Pancreas (tissue), 10 donors: ENCODE data around the gene RLBP1. TPM values are rescaled to one million over a fixed set of nuclear protein-coding genes. Genes with fewer than 3 reads are reported as not detected.

Experiments
- ATAC-seq, 4 donors: fragments of 200-7000 bp; cut with Tn5 transposase; one replicate each; pipeline versions ENCODE4 v1.8.0 to v1.9.1; 2020; ENCODE audit warnings: mild to moderate bottlenecking in 4 of 4, moderate library complexity in 4 of 4
- DNase-seq, 6 donors: peaks; one replicate each; pipeline ENCODE4 v3.0.0-alpha.2; 2020
- FAIRE-seq: peaks from 2 replicates; lab custom pipeline; 2012; peaks lifted over from hg19 to GRCh38; lab: Jason Lieb, UNC
- H3K27ac ChIP-seq, 4 donors: fragments of 200-600 bp; sonication (generic); 1 replicate in 3 of 4; 2 replicates in 1 of 4; pipeline versions ENCODE4 v1.5.0 to v1.8.0; 2020
- H3K27me3 ChIP-seq, 4 donors: fragments of 200-600 bp; one replicate each; pipeline ENCODE4 v1.8.0; 2021
- H3K36me3 ChIP-seq, 3 donors: fragments of 200-600 bp; sonication (generic) in 1 of 3; one replicate each; pipeline versions ENCODE4 v1.5.0 to v1.8.0; 2020 to 2021
- H3K4me1 ChIP-seq, 3 donors: fragments of 200-600 bp; one replicate each; pipeline ENCODE4 v1.8.0; 2021
- H3K4me3 ChIP-seq, 4 donors: fragments of 200-600 bp; sonication (generic) in 2 of 4; one replicate each; pipeline versions ENCODE4 v1.5.0 to v1.8.0; 2020 to 2021
- H3K9me3 ChIP-seq, 4 donors: fragments of 200-600 bp; one replicate each; pipeline ENCODE4 v1.8.0; 2021
- WGBS, 2 donors: extraction: QIAGEN DNeasy Blood & Tissue Kit; methylation state at CpG; one replicate each; pipeline ENCODE4 v1.1.7; 2013; 5-methylcytosine and 5-hydroxymethylcytosine counted together
- intact Hi-C, 3 donors: fragments of 100-400 bp; cut with DNase I; formaldehyde crosslinking; loops; one replicate each; pipeline versions ENCODE4 v1.11.1 to v1.14.2; 2022
- polyA plus RNA-seq, 2 donors: library from polyadenylated mRNA; stranded (reverse); fragments of 200-250 nt; gene quantifications; one replicate each; pipeline ENCODE4 v1.2.3, GENCODE V29; 2013
- total RNA-seq, 6 donors: library from RNA; stranded (reverse); fragmentation: NEBNext Ultra II Directional in 4 of 6; extraction: Animal tissue kit (Norgen Biotek cat#: 25700) in 4 of 6; gene quantifications; one replicate each; pipeline versions ENCODE4 v1.2.1 to v1.2.4, GENCODE V29; 2021 to 2023
- TF ChIP-seq, protein P1 (sequence below), 4 donors: fragments of 200-600 bp; sonication (generic) in 3 of 4; IDR thresholded peaks; one replicate each; pipeline versions ENCODE4 v1.5.0 to v1.8.0; 2021; ENCODE audit warnings: antibody characterized with exemption in 4 of 4
- donor health status: healthy with polysubstance abuse.
- donor health status: DM: no; HTN: no; CAD: no; lungs with moderate emphysema.
- donor health status: DM: no; HTN: no; CAD: no.
- donor health status: control.
- donor health status: control.
- donor health status: Bipolar disorder and iron deficiency.
- donor health status: DM: yes; HTN: yes; CAD: no.
- donor health status: DM: no; HTN: no; CAD: no.
- donor health status: DM: no; HTN: no; CAD: no.
- donor health status: DM: yes; HTN: yes; CAD: no.

RLBP1 gene
- total and polyA plus RNA-seq, 8 donors, result 0.19 TPM; not detected in 7

GRCh38 chr15:89197503-89197971 is 23.8 kb downstream of the RLBP1 start:
- Histone ChIP-seq H3K4me1 (peaks cover 11 to 46% (median 42%) of the 10 kb centered on the region in 3 donors), H3K36me3 (peaks cover 4 to 43% (median 22%) of the 10 kb centered on the region in 3 donors), H3K27ac (peak overlapping the region; percentile 46 to 76 (median 62)), H3K9me3 (no peaks in the 10 kb centered on the region), H3K27me3 (no peaks in the 10 kb centered on the region), H3K4me3 (no peak overlapping the region)
- intact Hi-C loops, result no loop called here
- WGBS, 2 donors, result 12% methylated on average over 4 of the region's 4 CpGs
- DNase-seq, result peak in 5 of 6 donors; percentile 65 to 84 (median 70)
- no peak for FAIRE-seq
- TF ChIP-seq, protein P1, sequence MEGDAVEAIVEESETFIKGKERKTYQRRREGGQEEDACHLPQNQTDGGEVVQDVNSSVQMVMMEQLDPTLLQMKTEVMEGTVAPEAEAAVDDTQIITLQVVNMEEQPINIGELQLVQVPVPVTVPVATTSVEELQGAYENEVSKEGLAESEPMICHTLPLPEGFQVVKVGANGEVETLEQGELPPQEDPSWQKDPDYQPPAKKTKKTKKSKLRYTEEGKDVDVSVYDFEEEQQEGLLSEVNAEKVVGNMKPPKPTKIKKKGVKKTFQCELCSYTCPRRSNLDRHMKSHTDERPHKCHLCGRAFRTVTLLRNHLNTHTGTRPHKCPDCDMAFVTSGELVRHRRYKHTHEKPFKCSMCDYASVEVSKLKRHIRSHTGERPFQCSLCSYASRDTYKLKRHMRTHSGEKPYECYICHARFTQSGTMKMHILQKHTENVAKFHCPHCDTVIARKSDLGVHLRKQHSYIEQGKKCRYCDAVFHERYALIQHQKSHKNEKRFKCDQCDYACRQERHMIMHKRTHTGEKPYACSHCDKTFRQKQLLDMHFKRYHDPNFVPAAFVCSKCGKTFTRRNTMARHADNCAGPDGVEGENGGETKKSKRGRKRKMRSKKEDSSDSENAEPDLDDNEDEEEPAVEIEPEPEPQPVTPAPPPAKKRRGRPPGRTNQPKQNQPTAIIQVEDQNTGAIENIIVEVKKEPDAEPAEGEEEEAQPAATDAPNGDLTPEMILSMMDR (IDR thresholded peaks at IDR 0.05), result no peak
- peak; percentile 44 to 78 (median 76) for ATAC-seq

DNA sequence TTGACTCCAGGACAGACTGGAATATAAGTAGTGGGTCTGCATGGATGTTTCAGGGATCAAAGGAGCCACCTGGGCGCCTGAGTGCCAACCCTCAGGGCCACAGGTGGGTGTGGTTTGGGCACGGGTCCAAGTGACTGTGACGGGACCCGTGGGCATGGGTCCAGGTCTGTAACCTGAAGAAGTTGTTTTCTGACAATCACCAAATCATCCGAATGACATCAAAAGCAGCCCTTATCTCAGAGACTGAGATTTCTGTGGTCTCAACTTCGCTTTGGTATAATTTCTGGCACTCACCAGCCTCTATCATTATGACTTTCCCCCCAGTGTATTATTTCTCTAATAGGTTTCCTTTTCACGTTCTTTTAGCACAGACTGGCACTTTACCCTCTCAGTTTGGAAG is 24.4 kb downstream of the RLBP1 start:
- TF ChIP-seq, protein P1 (IDR thresholded peaks at IDR 0.05), result no peak
- 14 to 17% methylated on average over 7 of the region's 7 CpGs for WGBS, 2 donors

GRCh38 chr15:89196241-89196640 is 25.1 kb downstream of the RLBP1 start:
- Histone ChIP-seq H3K27ac (peak overlapping the region in 2 of 4 donors; percentile 73 to 76), H3K36me3 (peaks cover 4 to 55% (median 29%) of the 10 kb centered on the region in 3 donors), H3K27me3 (no peaks in the 10 kb centered on the region), H3K4me3 (no peak overlapping the region), H3K9me3 (no peaks in the 10 kb centered on the region), H3K4me1 (peaks cover 11 to 46% (median 42%) of the 10 kb centered on the region in 3 donors)
- WGBS, 2 donors, result 75 to 81% methylated on average over 6 of the region's 6 CpGs
- intact Hi-C loops, result no loop called here
- ATAC-seq (no peak), DNase-seq (no peak), FAIRE-seq (no peak)
- TF ChIP-seq, protein P1 (IDR thresholded peaks at IDR 0.05), result no peak

More for the DNA sequence above, 24.4 kb downstream of the RLBP1 start:
- Histone ChIP-seq H3K4me3 (no peak overlapping the region), H3K36me3 (peaks cover 4 to 49% (median 26%) of the 10 kb centered on the region in 3 donors), H3K27me3 (no peaks in the 10 kb centered on the region), H3K9me3 (no peaks in the 10 kb centered on the region), H3K4me1 (peaks cover 11 to 46% (median 42%) of the 10 kb centered on the region in 3 donors), H3K27ac (peak overlapping the region; percentile 46 to 76 (median 62))
- DNase-seq, result peak; percentile 36 to 84 (median 80)
- ATAC-seq, result peak in 3 of 4 donors; percentile 15 to 36 (median 35)
- FAIRE-seq, result no peak
- intact Hi-C loops, result no loop called here

DNA sequence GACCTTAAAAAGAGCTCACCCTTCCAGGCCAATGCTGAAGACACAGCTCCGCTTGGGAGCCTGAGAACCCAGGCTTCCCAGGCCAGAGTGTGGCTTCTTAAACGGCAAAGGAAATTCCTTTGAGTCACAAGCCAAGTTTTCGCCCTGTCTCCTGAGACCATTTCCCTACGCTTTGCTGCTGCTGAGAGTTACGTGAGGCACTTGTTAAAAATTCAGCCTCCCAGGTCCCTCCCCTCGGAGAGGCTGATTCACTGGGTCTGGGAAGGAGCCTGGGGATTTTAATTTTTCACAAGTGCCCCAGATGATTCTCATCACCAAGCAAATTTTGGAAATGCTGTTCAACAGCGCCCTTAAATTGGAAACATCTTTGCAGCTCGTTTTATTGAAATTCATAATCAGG is 25.5 kb downstream of the RLBP1 start:
- H3K27ac ChIP-seq, result peak overlapping the region in 1 of 4 donors; percentile 73

More for the DNA sequence above, 25.5 kb downstream of the RLBP1 start:
- Histone ChIP-seq H3K9me3 (no peaks in the 10 kb centered on the region), H3K27me3 (no peaks in the 10 kb centered on the region), H3K4me3 (no peak overlapping the region), H3K4me1 (peaks cover 11 to 46% (median 42%) of the 10 kb centered on the region in 3 donors), H3K36me3 (peaks cover 4 to 55% (median 29%) of the 10 kb centered on the region in 3 donors)
- intact Hi-C loops, result no loop called here
- FAIRE-seq (no peak), ATAC-seq (no peak), DNase-seq (no peak)
- TF ChIP-seq, protein P1 (IDR thresholded peaks at IDR 0.05), result no peak
- WGBS, 2 donors, result 76 to 90% methylated on average over 8 of the region's 8 CpGs
